ENCODE results near the gene ZNF445. TPM values are rescaled to one million over a fixed set of nuclear protein-coding genes. Genes with fewer than 3 reads are reported as not detected.

Gene ZNF445
- total RNA-seq, 1 donor from 2014 or later = 6.6 TPM

- TF ChIP-seq CTCF (IDR thresholded peaks at IDR 0.05) = no peak
- H3K27ac ChIP-seq = no peak overlapping the region
- no peak for DNase-seq (ENCODE audit: low spot score in 2 of 2)
- intact Hi-C loops (cut with DNase I) = no loop called here
- H3K36me3 ChIP-seq = peaks cover 5 to 31% of the 10 kb centered on the region in 2 donors
- H3K9me3 ChIP-seq = no peaks in the 10 kb centered on the region
- no peaks in the 10 kb centered on the region for H3K27me3 ChIP-seq
- no peaks in the 10 kb centered on the region for H3K4me1 ChIP-seq
- no peak overlapping the region for H3K4me3 ChIP-seq
Measured at GRCh38 chr3:44395714-44396113, 81.8 kb downstream of the ZNF445 start.

- no peaks in the 10 kb centered on the region for H3K27me3 ChIP-seq
- intact Hi-C loops (cut with DNase I) = no loop called here
- no peaks in the 10 kb centered on the region for H3K9me3 ChIP-seq
- no peak overlapping the region for H3K4me3 ChIP-seq
- peaks cover 5 to 30% of the 10 kb centered on the region in 2 donors for H3K36me3 ChIP-seq
- TF ChIP-seq CTCF (IDR thresholded peaks at IDR 0.05) = no peak
- H3K4me1 ChIP-seq = no peaks in the 10 kb centered on the region
- no peak overlapping the region for H3K27ac ChIP-seq
- no peak for DNase-seq (ENCODE audit: low spot score in 2 of 2)
Measured at GRCh38 chr3:44392489-44392888, 85.0 kb downstream of the ZNF445 start.

GRCh38 chr3:44387404-44387803 lies 90.1 kb downstream of the ZNF445 start:
- Histone ChIP-seq H3K36me3 (peaks cover 3 to 4% of the 10 kb centered on the region in 2 donors), H3K27me3 (no peaks in the 10 kb centered on the region), H3K4me3 (no peak overlapping the region), H3K4me1 (no peaks in the 10 kb centered on the region), H3K9me3 (no peaks in the 10 kb centered on the region), H3K27ac (no peak overlapping the region)
- no peak for TF ChIP-seq CTCF (IDR thresholded peaks at IDR 0.05)
- DNase-seq (ENCODE audit: low spot score in 2 of 2) = no peak
- intact Hi-C loops (cut with DNase I) = no loop called here

Other genes with a start within 250 kb of the ZNF445 start
- not detected for gene TOPAZ1, start 235.8 kb downstream of the ZNF445 start, total RNA-seq
- gene TCAIM, start 138.9 kb downstream of the ZNF445 start, total RNA-seq = 17.0 TPM
- not detected for gene ZKSCAN7, start 77.5 kb upstream of the ZNF445 start, total RNA-seq
- 0.43 TPM for gene ZNF660, start 107.3 kb upstream of the ZNF445 start, total RNA-seq
- 18.1 TPM for gene ZNF197, start 147.4 kb upstream of the ZNF445 start, total RNA-seq
- 4.8 TPM for gene ZNF35, start 171.1 kb upstream of the ZNF445 start, total RNA-seq
- 6.5 TPM for gene ZNF502, start 235.0 kb upstream of the ZNF445 start, total RNA-seq